Measurements from ENCODE around the gene GRIA3. TPM values are rescaled to one million over a fixed set of nuclear protein-coding genes. Genes with fewer than 3 reads are reported as not detected.

Gene GRIA3
- total RNA-seq, 1 experiment from 2014 or later, result not detected

- intact Hi-C loops (cut with micrococcal nuclease), result no loop called here
- DNase-seq (ENCODE audit: unreplicated experiment), result no peak
- Mint-ChIP-seq H3K9me3 (ENCODE audit: unreplicated experiment) (peaks cover 6% of the 10 kb centered on the region), H3K36me3 (ENCODE audit: insufficient read depth, unreplicated experiment) (no peaks in the 10 kb centered on the region), H3K27me3 (ENCODE audit: insufficient read depth, unreplicated experiment) (no peaks in the 10 kb centered on the region), H3K4me3 (ENCODE audit: unreplicated experiment) (no peak overlapping the region), H3K4me1 (ENCODE audit: insufficient read depth, unreplicated experiment) (peaks cover 9% of the 10 kb centered on the region), H3K27ac (ENCODE audit: low read depth, unreplicated experiment) (no peak overlapping the region)
- no peak for TF ChIP-seq CTCF (IDR thresholded peaks at IDR 0.05; ENCODE audit: unreplicated experiment)
- no TSS peak for BruUV-seq (replicated peaks)
- POLR2A ChIA-PET, result interaction anchor here (0.6 kb wide), 1 partner anchor 10 kb away, joined by 3 read pairs; no protein-coding TSS in a partner anchor
- CTCF ChIA-PET, result no interaction called here
Observed at GRCh38 chrX:123408821-123409737, 225.0 kb downstream of the GRIA3 start.

- Mint-ChIP-seq H3K4me3 (ENCODE audit: unreplicated experiment) (no peak overlapping the region), H3K9me3 (ENCODE audit: unreplicated experiment) (no peaks in the 10 kb centered on the region), H3K27ac (ENCODE audit: low read depth, unreplicated experiment) (no peak overlapping the region), H3K27me3 (ENCODE audit: insufficient read depth, unreplicated experiment) (no peaks in the 10 kb centered on the region), H3K36me3 (ENCODE audit: insufficient read depth, unreplicated experiment) (no peaks in the 10 kb centered on the region), H3K4me1 (ENCODE audit: insufficient read depth, unreplicated experiment) (peaks cover 22% of the 10 kb centered on the region)
- ChIA-PET POLR2A (interaction anchor here (0.9 kb wide), 1 partner anchor 335 kb away, joined by 3 read pairs; no protein-coding TSS in a partner anchor), CTCF (interaction anchor here (0.5 to 3.4 kb wide), 12 partner anchors 12 to 1956 kb away, joined by 3 to 17 read pairs (median 4); no protein-coding TSS in a partner anchor)
- BruUV-seq (replicated peaks), result no TSS peak
- peak; percentile 59 for TF ChIP-seq CTCF (IDR thresholded peaks at IDR 0.05; ENCODE audit: unreplicated experiment)
- intact Hi-C loops (cut with micrococcal nuclease), result loop anchor here (2.0 to 10.0 kb wide), 2 partner anchors 248 to 338 kb away; no protein-coding TSS in a partner anchor
- peak; percentile 43 for DNase-seq (ENCODE audit: unreplicated experiment)
Observed at GRCh38 chrX:123422875-123423274, 238.8 kb downstream of the GRIA3 start.

GRCh38 chrX:123424546-123424945 is 240.5 kb downstream of the GRIA3 start:
- ChIA-PET POLR2A (interaction anchor here (1.5 kb wide), 1 partner anchor 346 kb away, joined by 5 read pairs; no protein-coding TSS in a partner anchor), CTCF (interaction anchor here (1.0 to 3.4 kb wide), 4 partner anchors 13 to 253 kb away, joined by 3 to 17 read pairs (median 3); no protein-coding TSS in a partner anchor)
- Mint-ChIP-seq H3K4me3 (ENCODE audit: unreplicated experiment) (no peak overlapping the region), H3K27ac (ENCODE audit: low read depth, unreplicated experiment) (peak overlapping the region; percentile 62), H3K27me3 (ENCODE audit: insufficient read depth, unreplicated experiment) (no peaks in the 10 kb centered on the region), H3K36me3 (ENCODE audit: insufficient read depth, unreplicated experiment) (no peaks in the 10 kb centered on the region), H3K9me3 (ENCODE audit: unreplicated experiment) (no peaks in the 10 kb centered on the region), H3K4me1 (ENCODE audit: insufficient read depth, unreplicated experiment) (peaks cover 22% of the 10 kb centered on the region)
- peak; percentile 45 for DNase-seq (ENCODE audit: unreplicated experiment)
- BruUV-seq (replicated peaks), result no TSS peak
- TF ChIP-seq CTCF (IDR thresholded peaks at IDR 0.05; ENCODE audit: unreplicated experiment), result no peak
- intact Hi-C loops (cut with micrococcal nuclease), result loop anchor here (10.0 kb wide), 1 partner anchor 340 kb away; no protein-coding TSS in a partner anchor

DNA sequence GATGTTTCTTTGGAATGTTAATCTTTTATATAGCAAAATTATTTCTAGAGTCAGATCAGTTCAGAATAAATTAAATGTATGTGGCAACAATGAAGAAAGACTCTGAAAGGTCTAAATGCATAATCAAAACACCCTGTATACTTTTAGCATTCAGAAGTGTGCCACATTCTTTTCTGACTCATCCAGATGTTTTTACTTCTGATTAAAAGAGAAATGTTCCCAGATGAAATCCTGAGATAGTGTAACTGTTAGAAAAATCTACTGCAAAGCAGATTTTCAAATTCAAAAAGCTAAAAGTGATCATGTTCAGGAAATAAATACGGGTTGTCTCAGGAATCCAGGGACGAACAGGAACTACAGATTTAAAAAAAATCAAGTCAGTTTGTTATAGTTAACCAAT is 241.4 kb downstream of the GRIA3 start:
- no peak overlapping the region for H3K4me3 Mint-ChIP-seq (ENCODE audit: unreplicated experiment)
- no peaks in the 10 kb centered on the region for H3K9me3 Mint-ChIP-seq (ENCODE audit: unreplicated experiment)
- H3K36me3 Mint-ChIP-seq (ENCODE audit: insufficient read depth, unreplicated experiment), result no peaks in the 10 kb centered on the region
- BruUV-seq (replicated peaks), result no TSS peak
- ChIA-PET CTCF (interaction anchor here (0.6 kb wide), 1 partner anchor 1705 kb away, joined by 3 read pairs; no protein-coding TSS in a partner anchor), POLR2A (interaction anchor here (0.5 to 0.6 kb wide), 2 partner anchors 481 to 502 kb away, joined by 3 to 4 read pairs; no protein-coding TSS in a partner anchor)
- H3K27me3 Mint-ChIP-seq (ENCODE audit: insufficient read depth, unreplicated experiment), result no peaks in the 10 kb centered on the region
- intact Hi-C loops (cut with micrococcal nuclease), result loop anchor here (10.0 kb wide), 1 partner anchor 341 kb away; no protein-coding TSS in a partner anchor
- peak; percentile 9 for DNase-seq (ENCODE audit: unreplicated experiment)
- peaks cover 22% of the 10 kb centered on the region for H3K4me1 Mint-ChIP-seq (ENCODE audit: insufficient read depth, unreplicated experiment)
- no peak for TF ChIP-seq CTCF (IDR thresholded peaks at IDR 0.05; ENCODE audit: unreplicated experiment)
- H3K27ac Mint-ChIP-seq (ENCODE audit: low read depth, unreplicated experiment), result peak overlapping the region; percentile 12
